IMR-90 (cell line): ENCODE results near the gene RAB30.

Experiments used
- CHD1 ChIP-seq: IDR thresholded peaks from 2 replicates; pipeline ENCODE4 v1.6.1; 2012; ENCODE audit warnings: low read depth, low read length, improper control_type of control experiment
- CTCF ChIP-seq: conservative IDR thresholded peaks from 2 replicates; pipeline ENCODE4 v1.5.1; 2012; ENCODE audit warnings: mild to moderate bottlenecking, low read depth, low read length, improper control_type of control experiment
- NFE2L2 ChIP-seq: fragments of 150-350 bp; IDR thresholded peaks from 2 replicates; pipeline ENCODE4 v1.6.1; 2016; ENCODE audit warnings: low read depth, mild to moderate bottlenecking, low read length

- TF ChIP-seq CTCF (no peak), NFE2L2 (no peak), CHD1 (no peak)
Observed at GRCh38 chr11:83020942-83021779, 50.5 kb downstream of the RAB30 start.
